GM19328 (cell line): Measurements from ENCODE around the gene GREB1L.

Experiments
- ATAC-seq: cut with Tn5 transposase; IDR thresholded peaks from one replicate; pipeline ENCODE4 v1.9.1; 2021; ENCODE audit warnings: mild to moderate bottlenecking, moderate library complexity; ENCODE audit not compliant: unreplicated experiment

The GREB1L gene

DNA sequence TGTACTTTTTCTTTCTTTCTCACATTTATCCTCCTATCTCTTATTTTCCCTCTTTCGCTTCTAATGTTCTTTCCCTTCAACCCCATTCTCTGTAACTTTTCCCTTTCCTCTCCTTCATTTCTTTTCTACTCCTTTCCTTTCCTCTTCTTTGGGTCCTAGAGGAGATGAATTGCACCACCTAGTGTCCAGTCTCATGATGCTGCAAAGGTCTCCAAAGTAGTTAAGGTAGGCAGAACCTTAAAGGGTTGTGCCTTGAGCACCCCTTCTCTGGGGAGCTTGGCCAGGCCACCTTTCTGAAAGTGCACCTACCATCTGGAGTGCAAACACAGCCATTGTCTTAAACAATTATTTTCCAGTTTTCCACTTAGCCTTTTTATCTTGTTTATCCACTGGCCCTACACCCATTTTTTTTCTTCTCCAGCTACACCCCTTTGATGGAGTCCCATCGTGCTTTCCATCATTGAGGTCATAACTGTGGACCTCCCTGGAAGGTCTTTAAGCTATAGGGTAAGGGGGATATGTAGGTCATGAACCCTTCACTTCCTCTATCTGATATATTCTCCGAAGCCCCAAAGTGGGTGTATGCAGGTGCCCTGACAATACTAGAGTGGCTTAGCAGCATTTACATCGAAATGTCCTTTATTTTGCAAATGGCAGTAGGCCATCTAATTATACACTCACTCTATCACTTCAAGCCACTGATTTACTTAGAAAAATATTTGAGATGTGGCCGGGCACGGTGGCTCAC lies 202.6 kb downstream of the GREB1L start:
- no peak for ATAC-seq

DNA sequence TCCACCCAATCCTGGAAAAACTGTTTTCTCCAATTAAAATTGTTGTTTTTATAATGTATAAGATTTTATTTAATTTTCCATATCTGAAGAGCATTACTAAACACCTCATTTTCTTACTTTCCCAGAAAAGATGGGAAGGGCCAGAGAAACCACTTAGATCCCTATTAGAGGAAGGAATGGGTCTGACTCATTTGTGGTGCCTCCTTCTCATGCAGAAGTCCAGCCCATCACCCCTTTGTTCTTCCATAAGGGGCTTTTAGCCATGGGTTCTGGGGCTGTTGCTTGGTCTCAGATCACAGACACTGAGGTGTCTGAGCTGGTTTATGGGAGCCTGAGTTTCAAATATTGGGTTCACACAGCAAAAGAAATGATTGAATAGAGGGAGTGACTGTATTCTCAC lies 206.3 kb downstream of the GREB1L start:
- ATAC-seq, result no peak

- ATAC-seq, result no peak
Observed at GRCh38 chr18:21449367-21450290, 207.6 kb downstream of the GREB1L start.

DNA sequence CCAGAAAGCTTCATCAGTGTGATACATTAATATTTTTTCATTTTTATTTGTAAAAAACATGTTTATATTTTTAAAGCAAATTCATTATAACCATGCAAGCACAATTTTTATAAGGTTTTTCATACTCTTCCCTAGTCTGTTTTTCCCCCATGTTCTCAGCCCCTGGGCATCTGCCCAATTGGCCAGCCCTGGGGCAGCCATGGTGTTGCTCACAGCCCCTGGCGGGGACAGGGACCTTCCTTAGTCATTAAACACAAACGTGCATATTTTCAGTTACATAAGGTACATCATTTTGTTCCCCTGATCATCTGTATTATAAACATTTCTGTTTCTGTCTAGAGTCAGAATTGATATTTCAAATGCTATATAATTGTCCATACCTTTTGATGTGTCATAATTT lies 208.5 kb downstream of the GREB1L start:
- ATAC-seq, result no peak

GRCh38 chr18:21450913-21451312 lies 208.9 kb downstream of the GREB1L start:
- ATAC-seq, result no peak

GRCh38 chr18:21451851-21452250 lies 209.8 kb downstream of the GREB1L start:
- ATAC-seq, result no peak

- ATAC-seq, result no peak
Observed at GRCh38 chr18:21452276-21452780, 210.3 kb downstream of the GREB1L start.

DNA sequence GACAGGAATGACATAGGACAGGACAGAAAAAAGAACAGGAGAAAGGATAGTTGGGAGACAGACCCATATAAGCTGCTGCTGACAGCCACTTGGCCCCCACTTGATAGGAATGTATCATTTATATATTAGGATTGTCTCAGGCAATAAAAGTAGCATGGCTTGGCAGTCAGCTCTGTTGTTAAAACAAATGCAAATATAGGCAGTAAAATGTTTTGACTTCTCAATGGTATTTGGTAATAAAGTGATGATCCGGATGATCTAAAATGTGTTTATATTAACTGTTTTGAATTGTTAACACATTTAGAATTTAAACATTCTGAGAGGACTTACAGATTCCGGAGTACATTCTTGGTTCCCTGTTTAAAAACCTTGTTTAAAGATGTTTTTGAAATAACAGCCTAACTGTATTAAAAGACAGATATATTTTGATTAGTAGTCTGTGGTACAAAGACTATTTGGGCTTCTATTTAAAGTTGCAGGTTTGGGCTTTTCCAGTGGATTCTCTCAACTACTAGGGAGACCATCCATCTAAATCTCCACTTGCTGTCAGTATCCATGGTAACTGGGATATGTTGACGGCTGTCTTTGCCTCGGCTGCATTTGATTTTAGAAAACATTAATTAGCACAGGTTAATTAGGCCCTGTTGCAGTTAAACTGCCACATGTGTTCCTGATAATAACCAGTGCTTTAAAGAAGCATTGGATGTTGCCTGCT lies 210.9 kb downstream of the GREB1L start:
- ATAC-seq, result no peak

DNA sequence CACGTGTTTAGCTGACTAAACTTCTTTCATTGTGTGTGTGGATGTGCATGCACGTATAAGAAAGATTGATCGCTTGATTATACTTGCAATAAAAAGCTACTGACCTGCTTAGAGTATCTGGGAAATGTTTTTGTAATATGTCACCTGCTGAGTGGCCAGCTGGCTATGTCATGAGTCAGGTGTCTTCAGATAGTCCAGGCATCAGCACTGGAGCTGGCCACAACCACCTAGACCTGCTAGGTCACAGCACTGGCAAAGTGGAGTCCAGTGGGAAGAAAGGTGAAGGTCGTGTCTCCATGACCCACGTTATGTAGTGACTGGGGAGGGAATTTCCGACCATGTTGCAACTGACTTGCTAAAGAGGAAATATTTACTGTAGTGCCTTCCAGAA lies 211.5 kb downstream of the GREB1L start:
- ATAC-seq, result no peak

DNA sequence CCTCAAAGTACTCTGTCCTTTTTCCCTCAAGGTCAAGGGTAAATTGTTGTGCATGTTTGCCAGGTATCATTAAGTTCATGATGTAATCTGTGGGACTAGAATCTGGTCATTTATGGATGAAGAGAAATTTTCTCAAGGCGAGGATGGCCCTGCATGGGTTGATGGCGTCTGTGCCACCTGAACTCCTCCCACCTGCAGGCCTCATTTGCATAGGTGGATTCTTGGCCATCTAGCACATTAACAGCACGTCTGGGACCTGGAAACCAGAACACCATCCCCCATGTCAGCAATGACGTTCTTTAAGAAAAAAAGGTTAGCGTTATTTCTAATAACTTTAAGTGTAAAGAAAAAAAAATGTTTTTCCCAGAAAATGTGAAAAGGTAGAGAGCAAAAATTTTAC lies 212.7 kb downstream of the GREB1L start:
- no peak for ATAC-seq

- ATAC-seq, result no peak
Observed at GRCh38 chr18:21456428-21457178, 214.6 kb downstream of the GREB1L start.

DNA sequence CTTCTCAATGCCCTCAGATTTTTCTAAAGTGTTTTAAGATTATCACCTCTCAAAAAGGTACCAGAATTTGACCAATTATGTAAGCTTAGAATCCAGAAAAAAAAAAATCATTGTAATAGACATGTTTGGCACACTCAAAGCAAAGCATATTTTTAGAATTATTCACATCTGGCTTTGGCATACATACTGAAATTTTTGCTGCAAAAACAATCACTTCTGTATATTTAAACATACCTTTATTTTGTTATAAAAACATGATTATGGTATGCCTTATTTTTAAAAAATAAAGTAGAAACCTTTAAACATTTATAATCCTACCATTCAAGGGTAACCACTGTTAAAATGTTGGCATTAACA lies 215.1 kb downstream of the GREB1L start:
- ATAC-seq, result no peak

- no peak for ATAC-seq
Observed at GRCh38 chr18:21458310-21458709, 216.3 kb downstream of the GREB1L start.

DNA sequence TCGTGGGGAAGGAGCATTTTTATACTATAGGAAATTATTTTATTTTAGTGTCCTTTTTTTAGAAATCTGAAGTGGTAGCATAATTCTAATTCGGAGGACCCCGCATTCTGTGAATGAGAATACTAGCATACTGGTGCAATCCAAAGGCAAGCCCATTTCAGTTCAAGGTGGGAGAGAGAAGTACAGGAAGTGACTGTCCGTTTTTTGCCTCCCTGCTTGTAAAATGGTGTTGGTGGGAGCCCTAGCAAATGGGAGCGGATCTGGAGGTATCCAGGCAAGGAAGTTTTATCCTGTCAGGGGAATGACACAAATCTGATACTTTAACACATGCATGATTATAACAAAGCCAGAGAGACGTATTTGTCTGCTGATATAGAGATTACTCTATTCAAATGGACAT lies 216.8 kb downstream of the GREB1L start:
- ATAC-seq, result no peak

GRCh38 chr18:21459706-21460286 lies 217.8 kb downstream of the GREB1L start:
- no peak for ATAC-seq

GRCh38 chr18:21461460-21461859 lies 219.4 kb downstream of the GREB1L start:
- no peak for ATAC-seq

GRCh38 chr18:21463718-21464117 lies 221.7 kb downstream of the GREB1L start:
- ATAC-seq, result no peak

- no peak for ATAC-seq
Observed at GRCh38 chr18:21468514-21469164, 226.6 kb downstream of the GREB1L start.

DNA sequence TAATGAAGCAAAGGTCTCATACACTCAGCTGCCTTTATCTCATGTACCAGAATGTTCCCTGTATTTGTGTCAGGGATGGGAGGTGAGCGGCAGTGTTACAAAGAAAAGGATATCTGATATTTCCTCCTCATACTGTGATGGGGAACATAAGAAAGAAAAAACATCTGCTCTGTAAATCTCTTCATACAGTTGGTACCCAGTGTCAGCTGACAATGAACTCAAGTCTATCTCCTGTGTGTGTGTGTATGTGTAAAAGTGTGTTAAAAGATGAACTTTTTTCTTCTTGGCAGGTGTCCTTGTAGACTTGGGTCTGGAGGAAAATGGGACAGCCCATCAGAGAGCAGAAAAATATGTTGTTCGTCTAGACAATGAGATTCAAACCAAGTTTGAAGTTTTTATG lies 230.7 kb downstream of the GREB1L start:
- no peak for ATAC-seq

GRCh38 chr18:21474621-21475020 lies 232.6 kb downstream of the GREB1L start:
- no peak for ATAC-seq
